ENCODE results near the gene MRAP.

DNA sequence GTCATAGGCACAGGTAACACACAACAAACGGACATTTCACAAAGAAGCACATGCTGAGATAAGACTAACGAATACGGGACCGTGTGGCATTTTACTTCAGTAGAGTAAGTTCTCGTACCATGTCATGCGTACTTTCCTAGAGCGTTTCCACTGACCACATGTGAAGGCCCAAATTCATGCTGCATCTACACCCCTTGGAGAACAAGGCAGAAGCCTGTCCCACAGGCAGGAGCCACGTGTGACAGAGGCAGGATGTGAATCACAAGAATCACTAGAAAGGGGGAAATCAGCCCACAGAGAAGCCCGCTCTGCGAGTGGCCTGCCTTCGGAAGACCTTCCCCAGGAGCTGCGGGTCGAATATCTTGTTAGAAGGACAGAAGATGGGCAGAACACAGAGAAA, 52.3 kb downstream of the MRAP start:
- no peak for TF ChIP-seq POLR2A (IDR thresholded peaks at IDR 0.05; ENCODE audit: low read length)
- no peak for TF ChIP-seq EP300 (IDR thresholded peaks at IDR 0.05)
- TF ChIP-seq KDM5A (IDR thresholded peaks at IDR 0.05), result no peak
- no peak for TF ChIP-seq EHMT2 (IDR thresholded peaks at IDR 0.05; ENCODE audit: low read depth)
- TF ChIP-seq HDAC2 (IDR thresholded peaks at IDR 0.05), result no peak
- TF ChIP-seq, protein P1, sequence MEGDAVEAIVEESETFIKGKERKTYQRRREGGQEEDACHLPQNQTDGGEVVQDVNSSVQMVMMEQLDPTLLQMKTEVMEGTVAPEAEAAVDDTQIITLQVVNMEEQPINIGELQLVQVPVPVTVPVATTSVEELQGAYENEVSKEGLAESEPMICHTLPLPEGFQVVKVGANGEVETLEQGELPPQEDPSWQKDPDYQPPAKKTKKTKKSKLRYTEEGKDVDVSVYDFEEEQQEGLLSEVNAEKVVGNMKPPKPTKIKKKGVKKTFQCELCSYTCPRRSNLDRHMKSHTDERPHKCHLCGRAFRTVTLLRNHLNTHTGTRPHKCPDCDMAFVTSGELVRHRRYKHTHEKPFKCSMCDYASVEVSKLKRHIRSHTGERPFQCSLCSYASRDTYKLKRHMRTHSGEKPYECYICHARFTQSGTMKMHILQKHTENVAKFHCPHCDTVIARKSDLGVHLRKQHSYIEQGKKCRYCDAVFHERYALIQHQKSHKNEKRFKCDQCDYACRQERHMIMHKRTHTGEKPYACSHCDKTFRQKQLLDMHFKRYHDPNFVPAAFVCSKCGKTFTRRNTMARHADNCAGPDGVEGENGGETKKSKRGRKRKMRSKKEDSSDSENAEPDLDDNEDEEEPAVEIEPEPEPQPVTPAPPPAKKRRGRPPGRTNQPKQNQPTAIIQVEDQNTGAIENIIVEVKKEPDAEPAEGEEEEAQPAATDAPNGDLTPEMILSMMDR (IDR thresholded peaks at IDR 0.05), result no peak
- no peak for TF ChIP-seq SMC3 (IDR thresholded peaks at IDR 0.05)
- TF ChIP-seq CHD2 (IDR thresholded peaks at IDR 0.05; ENCODE audit: low read length, partially characterized antibody), result no peak
- TF ChIP-seq CBX2 (IDR thresholded peaks at IDR 0.05; ENCODE audit: borderline replicate concordance, low read depth), result no peak
- TF ChIP-seq RNF2 (IDR thresholded peaks at IDR 0.05; ENCODE audit: borderline replicate concordance, low read depth), result no peak
- no peak for TF ChIP-seq CHD4 (IDR thresholded peaks at IDR 0.05; ENCODE audit: borderline replicate concordance)

Data from A549 (cell line).